Measurements from ENCODE around the gene CCDC183. TPM values are rescaled to one million over a fixed set of nuclear protein-coding genes. Genes with fewer than 3 reads are reported as not detected.

Gene CCDC183
- total RNA-seq, 4 donors from 2014 or later: 2.0 TPM; not detected in 2

DNA sequence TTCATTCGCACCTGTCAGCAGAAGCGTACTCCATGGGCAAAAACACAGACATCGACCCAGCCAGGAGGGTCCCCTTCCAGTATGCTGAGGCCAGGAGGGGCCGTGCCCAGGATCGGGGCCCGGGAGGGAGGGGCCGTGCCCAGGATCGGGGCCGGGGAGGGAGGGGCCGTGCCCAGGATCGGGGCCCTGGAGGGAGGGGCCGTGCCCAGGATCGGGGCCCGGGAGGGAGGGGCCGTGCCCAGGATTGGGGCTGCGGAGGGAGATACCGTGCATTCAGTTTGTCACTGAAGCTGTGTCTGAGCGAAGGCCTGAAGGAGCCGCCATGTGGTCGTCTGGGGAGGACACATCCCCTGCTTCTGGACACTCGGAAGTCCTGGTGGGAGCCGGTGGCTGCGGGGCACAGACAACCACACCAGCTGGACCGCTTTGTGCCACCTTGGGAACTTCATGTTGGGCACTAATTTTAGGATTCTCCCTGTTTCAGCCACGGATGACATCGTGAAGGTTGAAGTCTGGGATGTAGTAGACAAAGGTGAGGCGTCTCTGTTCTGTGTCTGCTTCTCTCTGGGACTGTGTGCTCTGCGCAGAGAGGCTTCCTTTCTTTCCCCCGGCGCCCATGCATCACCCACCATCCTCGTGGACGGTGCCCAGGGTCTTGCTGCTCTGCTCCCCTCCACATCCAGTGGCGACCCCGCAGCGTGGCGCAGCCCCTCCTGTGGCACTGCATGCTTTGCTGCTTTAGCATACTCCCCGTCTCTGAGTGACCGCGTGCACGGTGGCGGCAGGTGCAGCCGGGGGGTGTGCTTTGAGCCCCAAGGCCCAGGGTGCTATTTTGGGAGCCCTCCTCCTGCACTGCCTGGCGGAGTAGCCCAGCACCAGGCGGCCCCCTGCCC is 29.4 kb downstream of the CCDC183 start:
- no peaks in the 10 kb centered on the region for H3K27me3 ChIP-seq
- intact Hi-C loops (cut with DNase I; ENCODE audit: low total_unique reads): no loop called here
- DNase-seq: no peak
- no peaks in the 10 kb centered on the region for H3K36me3 ChIP-seq
- H3K27ac ChIP-seq: no peak overlapping the region
- TF ChIP-seq POLR2A (IDR thresholded peaks at IDR 0.05): no peak
- TF ChIP-seq, protein P1, sequence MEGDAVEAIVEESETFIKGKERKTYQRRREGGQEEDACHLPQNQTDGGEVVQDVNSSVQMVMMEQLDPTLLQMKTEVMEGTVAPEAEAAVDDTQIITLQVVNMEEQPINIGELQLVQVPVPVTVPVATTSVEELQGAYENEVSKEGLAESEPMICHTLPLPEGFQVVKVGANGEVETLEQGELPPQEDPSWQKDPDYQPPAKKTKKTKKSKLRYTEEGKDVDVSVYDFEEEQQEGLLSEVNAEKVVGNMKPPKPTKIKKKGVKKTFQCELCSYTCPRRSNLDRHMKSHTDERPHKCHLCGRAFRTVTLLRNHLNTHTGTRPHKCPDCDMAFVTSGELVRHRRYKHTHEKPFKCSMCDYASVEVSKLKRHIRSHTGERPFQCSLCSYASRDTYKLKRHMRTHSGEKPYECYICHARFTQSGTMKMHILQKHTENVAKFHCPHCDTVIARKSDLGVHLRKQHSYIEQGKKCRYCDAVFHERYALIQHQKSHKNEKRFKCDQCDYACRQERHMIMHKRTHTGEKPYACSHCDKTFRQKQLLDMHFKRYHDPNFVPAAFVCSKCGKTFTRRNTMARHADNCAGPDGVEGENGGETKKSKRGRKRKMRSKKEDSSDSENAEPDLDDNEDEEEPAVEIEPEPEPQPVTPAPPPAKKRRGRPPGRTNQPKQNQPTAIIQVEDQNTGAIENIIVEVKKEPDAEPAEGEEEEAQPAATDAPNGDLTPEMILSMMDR (IDR thresholded peaks at IDR 0.05): no peak
- H3K4me1 ChIP-seq: peaks cover 0 to 10% of the 10 kb centered on the region in 2 donors
- no peaks in the 10 kb centered on the region for H3K9me3 ChIP-seq
- H3K4me3 ChIP-seq: no peak overlapping the region

- TF ChIP-seq, protein P1 (IDR thresholded peaks at IDR 0.05): no peak
- TF ChIP-seq POLR2A (IDR thresholded peaks at IDR 0.05): no peak
- Histone ChIP-seq H3K36me3 (no peaks in the 10 kb centered on the region), H3K27me3 (no peaks in the 10 kb centered on the region), H3K4me1 (peaks cover 0 to 5% of the 10 kb centered on the region in 2 donors), H3K9me3 (no peaks in the 10 kb centered on the region), H3K27ac (no peak overlapping the region), H3K4me3 (no peak overlapping the region)
- no peak for DNase-seq
- intact Hi-C loops (cut with DNase I; ENCODE audit: low total_unique reads): no loop called here
Observed at GRCh38 chr9:136826188-136826541, 30.0 kb downstream of the CCDC183 start.

GRCh38 chr9:136826703-136827582 is 30.8 kb downstream of the CCDC183 start:
- Histone ChIP-seq H3K9me3 (no peaks in the 10 kb centered on the region), H3K27ac (no peak overlapping the region), H3K36me3 (no peaks in the 10 kb centered on the region), H3K4me3 (no peak overlapping the region), H3K4me1 (no peaks in the 10 kb centered on the region), H3K27me3 (no peaks in the 10 kb centered on the region)
- TF ChIP-seq POLR2A (IDR thresholded peaks at IDR 0.05): no peak
- TF ChIP-seq, protein P1 (IDR thresholded peaks at IDR 0.05): no peak
- no peak for DNase-seq
- intact Hi-C loops (cut with DNase I; ENCODE audit: low total_unique reads): no loop called here

DNA sequence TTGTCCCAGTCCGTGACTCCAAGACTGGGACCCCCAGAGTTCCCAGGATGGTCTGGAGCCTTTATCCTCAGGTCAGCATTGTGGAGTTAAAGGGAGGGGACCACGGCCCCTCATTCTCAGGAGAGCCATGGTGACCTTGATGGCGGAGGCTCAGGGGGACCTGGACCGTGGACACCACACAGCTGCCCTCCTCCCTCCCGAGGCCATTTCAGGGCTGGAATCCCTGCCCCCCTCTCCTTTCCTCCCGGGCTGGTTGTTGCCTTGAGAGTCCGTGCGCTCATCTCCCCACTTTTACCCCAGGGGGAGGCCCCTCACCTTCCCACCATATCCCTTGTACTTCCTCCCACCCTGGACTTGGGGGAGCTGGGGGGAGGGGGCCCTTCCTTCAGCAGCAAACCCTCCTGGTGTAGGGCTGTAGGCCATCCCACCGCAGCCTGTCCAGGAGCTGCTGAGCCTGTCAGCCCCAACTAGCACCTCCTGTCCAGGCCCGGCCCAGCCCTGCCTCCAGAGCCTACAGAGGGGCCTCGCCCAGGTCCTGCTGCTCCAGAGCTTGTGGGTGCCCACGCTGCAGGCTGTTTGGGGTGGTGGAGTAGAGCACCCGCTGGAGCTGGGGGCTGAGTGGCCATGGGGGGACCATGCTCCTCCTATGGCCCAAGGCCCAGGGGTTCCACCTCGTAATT is 31.8 kb downstream of the CCDC183 start:
- Histone ChIP-seq H3K4me1 (no peaks in the 10 kb centered on the region), H3K27ac (no peak overlapping the region), H3K4me3 (no peak overlapping the region), H3K36me3 (no peaks in the 10 kb centered on the region), H3K9me3 (no peaks in the 10 kb centered on the region), H3K27me3 (no peaks in the 10 kb centered on the region)
- intact Hi-C loops (cut with DNase I; ENCODE audit: low total_unique reads): no loop called here
- DNase-seq: no peak
- TF ChIP-seq, protein P1 (IDR thresholded peaks at IDR 0.05): no peak
- TF ChIP-seq POLR2A (IDR thresholded peaks at IDR 0.05): no peak

All from uterus (tissue), 4 donors.